CD14-positive monocyte (primary cell): ENCODE data around the gene SAG. TPM values are rescaled to one million over a fixed set of nuclear protein-coding genes. Genes with fewer than 3 reads are reported as not detected.

Experiments
- DNase-seq, 3 donors: peaks; one replicate each; pipeline ENCODE4 v3.0.0-alpha.2; 2011 to 2022
- H2AFZ ChIP-seq: 2 replicates; pipeline ENCODE4 v1.6.0; 2012; ENCODE audit warnings: mild to moderate bottlenecking, low read depth, low read length, inconsistent platforms; ENCODE audit not compliant: insufficient read depth, poor library complexity, severe bottlenecking
- H3K27ac ChIP-seq, 2 donors: 1 replicate in 1 of 2; 2 replicates in 1 of 2; pipeline ENCODE4 v1.5.1; 2012 to 2013; ENCODE audit warnings: low read length in 2 of 2, control low read depth in 1 of 2, inconsistent platforms in 1 of 2, low read depth in 1 of 2, mild to moderate bottlenecking in 1 of 2
- H3K27me3 ChIP-seq, 2 donors: one replicate each; pipeline versions ENCODE4 v1.6.0 to v1.6.1; 2011 to 2013; ENCODE audit warnings: low read length in 2 of 2; ENCODE audit not compliant: control insufficient read depth in 2 of 2, insufficient read depth in 2 of 2
- H3K36me3 ChIP-seq, 2 donors: replicated peaks in 1 of 2; 1 replicate in 1 of 2; 2 replicates in 1 of 2; pipeline versions ENCODE4 v1.5.1 to v1.6.1; 2012 to 2013; ENCODE audit warnings: low read length in 2 of 2, control low read depth in 1 of 2, inconsistent platforms in 1 of 2, mild to moderate bottlenecking in 1 of 2; ENCODE audit not compliant: insufficient read depth in 2 of 2, control insufficient read depth in 1 of 2
- H3K4me1 ChIP-seq, 2 donors: 1 replicate in 1 of 2; 2 replicates in 1 of 2; pipeline versions ENCODE4 v1.5.1 to v1.6.1; 2012 to 2013; ENCODE audit warnings: low read length in 2 of 2, control low read depth in 1 of 2, inconsistent platforms in 1 of 2, mild to moderate bottlenecking in 1 of 2, moderate library complexity in 1 of 2; ENCODE audit not compliant: insufficient read depth in 2 of 2, control insufficient read depth in 1 of 2
- H3K4me2 ChIP-seq: replicated peaks from 2 replicates; pipeline ENCODE3; 2012; ENCODE audit warnings: low read length, moderate library complexity, mild to moderate bottlenecking; ENCODE audit not compliant: poor library complexity, severe bottlenecking; ENCODE audit errors: extremely low read depth
- H3K4me3 ChIP-seq, 3 experiments: fragments of 200-600 bp in 1 of 3; sonication (generic) in 1 of 3; replicated peaks in 1 of 3; 1 replicate in 2 of 3; 2 replicates in 1 of 3; pipeline ENCODE4 v1.5.1; 2011 to 2013; ENCODE audit warnings: low read length in 3 of 3, mild to moderate bottlenecking in 3 of 3, control low read depth in 2 of 3, low read depth in 2 of 3, inconsistent platforms in 1 of 3, moderate library complexity in 1 of 3
- H3K79me2 ChIP-seq: 2 replicates; pipeline ENCODE4 v1.6.0; 2012; ENCODE audit warnings: mild to moderate bottlenecking, control low read depth, inconsistent platforms, low read length, moderate library complexity; ENCODE audit not compliant: insufficient read depth
- H3K9ac ChIP-seq: 2 replicates; pipeline ENCODE4 v1.6.0; 2017; ENCODE audit warnings: low read length, mild to moderate bottlenecking; ENCODE audit not compliant: insufficient read depth, poor library complexity, severe bottlenecking
- H3K9me3 ChIP-seq, 2 donors: replicated peaks in 1 of 2; 1 replicate in 1 of 2; 2 replicates in 1 of 2; pipeline versions ENCODE4 v1.5.1 to v1.6.1; 2012 to 2013; ENCODE audit warnings: low read length in 2 of 2, control low read depth in 1 of 2; ENCODE audit not compliant: control insufficient read depth in 1 of 2, insufficient read depth in 1 of 2
- H4K20me1 ChIP-seq: 2 replicates; pipeline ENCODE4 v1.6.0; 2012; ENCODE audit warnings: mild to moderate bottlenecking, low read length, control low read depth, moderate library complexity; ENCODE audit not compliant: insufficient read depth
- H3K27ac Mint-ChIP-seq, 7 donors: one replicate each; pipeline ENCODE4 v1.8.0; 2020; ENCODE audit warnings: mild to moderate bottlenecking in 7 of 7, mixed read lengths in 7 of 7, moderate library complexity in 6 of 7, inconsistent platforms in 2 of 7
- H3K27me3 Mint-ChIP-seq, 3 donors: one replicate each; pipeline ENCODE4 v1.8.0; 2021 to 2022; ENCODE audit warnings: low read depth in 3 of 3, mild to moderate bottlenecking in 3 of 3, mixed read lengths in 3 of 3, moderate library complexity in 3 of 3, inconsistent platforms in 1 of 3
- H3K36me3 Mint-ChIP-seq, 2 donors: one replicate each; pipeline ENCODE4 v1.8.0; 2020; ENCODE audit warnings: mixed read lengths in 2 of 2, inconsistent platforms in 1 of 2, mild to moderate bottlenecking in 1 of 2
- H3K4me1 Mint-ChIP-seq: one replicate; pipeline ENCODE4 v1.8.0; 2020; ENCODE audit warnings: mild to moderate bottlenecking, mixed read lengths
- H3K4me3 Mint-ChIP-seq, 2 donors: one replicate each; pipeline ENCODE4 v1.8.0; 2020; ENCODE audit warnings: mild to moderate bottlenecking in 2 of 2, mixed read lengths in 2 of 2, moderate library complexity in 1 of 2
- H3K9me3 Mint-ChIP-seq, 7 donors: one replicate each; pipeline ENCODE4 v1.8.0; 2020 to 2022; ENCODE audit warnings: mixed read lengths in 7 of 7, mild to moderate bottlenecking in 6 of 7, moderate library complexity in 6 of 7, inconsistent platforms in 2 of 7
- CTCF ChIP-seq: fragments of 200-600 bp; IDR thresholded peaks from one replicate; pipeline ENCODE4 v1.8.0; 2022; ENCODE audit warnings: antibody characterized with exemption, mild to moderate bottlenecking
- WGBS: methylation state at CpG from one replicate; pipeline ENCODE4 v1.1.5; 2013; ENCODE audit warnings: missing lambda C conversion rate; ENCODE audit not compliant: insufficient coverage; 5-methylcytosine and 5-hydroxymethylcytosine counted together
- intact Hi-C, 2 donors: fragments of 100-400 bp; cut with micrococcal nuclease; formaldehyde crosslinking; loops; one replicate each; pipeline versions ENCODE4 v1.15.0 to v1.15.1; 2023
- polyA plus RNA-seq, 3 donors: library from polyadenylated mRNA; depleted of rRNA in 1 of 3; unstranded in 2 of 3; stranded (reverse) in 1 of 3; fragments of 300-500 nt in 2 of 3; fragments of >200 nt in 1 of 3; fragmentation: Illumina TruSeq in 2 of 3; gene quantifications; 1 replicate in 2 of 3; 2 replicates in 1 of 3; pipeline ENCODE4 v1.2.3, GENCODE V29; 2012 to 2021

SAG gene
- polyA plus RNA-seq, 3 donors = 0.04 to 0.87 TPM; not detected in 1

DNA sequence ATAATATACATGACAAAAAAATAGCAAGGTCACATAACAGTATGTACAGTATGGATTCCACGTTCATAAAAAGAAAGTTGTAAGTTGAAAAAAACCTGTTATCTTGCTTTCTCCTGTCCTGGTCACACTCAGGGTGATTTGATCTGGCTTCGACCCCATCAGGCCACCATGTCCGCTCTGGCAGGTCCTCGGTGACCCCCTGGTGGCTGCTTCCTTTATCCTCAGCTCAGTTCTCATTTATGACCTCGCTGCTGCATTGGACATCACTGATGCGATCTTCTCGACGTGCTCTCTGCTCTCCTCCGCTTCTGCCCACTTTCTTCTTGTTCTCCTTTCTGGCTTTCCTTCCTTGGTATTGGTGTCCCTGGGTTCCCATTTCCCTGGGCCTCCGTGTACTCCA lies 76.4 kb downstream of the SAG start:
- Mint-ChIP-seq H3K27me3 (no peaks in the 10 kb centered on the region), H3K27ac (peak overlapping the region in 5 of 7 donors; percentile 9 to 65 (median 23)), H3K4me1 (peaks cover 49% of the 10 kb centered on the region), H3K4me3 (peak overlapping the region in 1 of 2 donors; percentile 23), H3K36me3 (peaks cover 47 to 61% of the 10 kb centered on the region in 2 donors), H3K9me3 (no peaks in the 10 kb centered on the region)
- peaks cover 98% of the 10 kb centered on the region for H4K20me1 ChIP-seq
- H2AFZ ChIP-seq = no peak overlapping the region
- 69% methylated on average over 9 of the region's 10 CpGs for WGBS
- H3K27me3 ChIP-seq = no peaks in the 10 kb centered on the region
- H3K9ac ChIP-seq = no peak overlapping the region
- H3K9me3 ChIP-seq = no peaks in the 10 kb centered on the region
- H3K27ac ChIP-seq = peak overlapping the region in 1 of 2 donors; percentile 24
- no peak overlapping the region for H3K4me2 ChIP-seq
- peak in 1 of 3 donors; percentile 23 for DNase-seq
- intact Hi-C loops = no loop called here
- H3K4me3 ChIP-seq = no peak overlapping the region
- peak; percentile 28 for TF ChIP-seq CTCF
- H3K36me3 ChIP-seq = peaks cover 15 to 48% of the 10 kb centered on the region in 2 donors
- peaks cover 17 to 19% of the 10 kb centered on the region in 2 donors for H3K4me1 ChIP-seq
- H3K79me2 ChIP-seq = peaks cover 96% of the 10 kb centered on the region

DNA sequence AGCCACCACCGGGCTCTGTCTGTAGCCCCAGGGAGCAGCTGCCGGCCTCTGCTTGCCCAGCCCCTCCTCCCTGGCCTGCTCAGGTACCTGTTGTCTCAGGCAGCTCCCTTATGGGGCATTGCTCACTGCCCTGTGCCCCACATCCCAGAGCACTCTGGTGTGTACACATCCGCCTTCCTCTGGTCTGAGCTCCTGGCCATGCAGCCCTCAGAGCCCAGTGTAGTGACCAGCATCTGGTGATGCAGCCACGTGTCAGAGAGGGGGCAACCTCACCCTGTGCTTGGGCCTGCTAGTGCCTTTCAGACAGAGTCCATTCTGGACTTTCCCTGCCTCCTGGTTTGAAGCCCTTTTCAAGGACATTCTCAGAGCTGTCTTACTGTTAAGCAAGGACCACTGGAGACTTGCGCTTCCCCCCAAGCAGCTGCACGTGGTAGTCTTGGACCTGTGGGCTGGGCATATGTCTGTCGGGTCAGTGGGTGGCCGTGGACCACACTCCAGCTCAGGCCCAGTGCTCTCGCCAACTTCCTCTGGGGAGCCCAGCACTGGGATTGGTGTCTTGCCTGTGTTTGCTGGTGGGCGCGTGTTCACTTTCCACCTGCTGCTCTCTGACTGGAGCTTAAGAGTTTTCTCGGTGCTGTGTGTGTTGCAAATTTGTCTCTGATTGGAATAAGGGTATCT lies 77.3 kb downstream of the SAG start:
- Histone ChIP-seq H3K27me3 (no peaks in the 10 kb centered on the region), H4K20me1 (peaks cover 98% of the 10 kb centered on the region), H3K27ac (peak overlapping the region in 1 of 2 donors; percentile 52), H3K4me1 (peaks cover 17 to 19% of the 10 kb centered on the region in 2 donors), H3K36me3 (peaks cover 25 to 53% of the 10 kb centered on the region in 2 donors), H3K9me3 (no peaks in the 10 kb centered on the region), H3K9ac (no peak overlapping the region), H3K4me3 (no peak overlapping the region), H2AFZ (no peak overlapping the region), H3K4me2 (no peak overlapping the region), H3K79me2 (peaks cover 96% of the 10 kb centered on the region)
- Mint-ChIP-seq H3K27me3 (no peaks in the 10 kb centered on the region), H3K4me1 (peaks cover 45% of the 10 kb centered on the region), H3K27ac (peak overlapping the region in 3 of 7 donors; percentile 25 to 65 (median 26)), H3K4me3 (no peak overlapping the region), H3K9me3 (no peaks in the 10 kb centered on the region), H3K36me3 (peaks cover 52 to 65% of the 10 kb centered on the region in 2 donors)
- TF ChIP-seq CTCF = no peak
- intact Hi-C loops = no loop called here
- peak in 1 of 3 donors; percentile 9 for DNase-seq
- WGBS = 53% methylated on average over 11 of the region's 12 CpGs
